WTC11 (cell line): ENCODE results near the gene TTC17. TPM values are rescaled to one million over a fixed set of nuclear protein-coding genes. Genes with fewer than 3 reads are reported as not detected.

Source experiments
- ATAC-seq: fragments of 200-7000 bp; cut with Tn5 transposase; 2 replicates; pipeline ENCODE4 v1.10.0; 2021; ENCODE audit warnings: mild to moderate bottlenecking, moderate library complexity
- CTCF ChIA-PET: fragments of 300-600 bp; sonication (Branson Sonifier 250); formaldehyde crosslinking; loops from one replicate; lab custom pipeline; 2021; ENCODE audit warnings: antibody characterized with exemption; lab: Charles Lee
- POLR2A ChIA-PET: fragments of 350-600 bp; sonication (Branson Sonifier 250); formaldehyde crosslinking; loops from one replicate; lab custom pipeline; 2021; ENCODE audit warnings: antibody characterized with exemption; lab: Charles Lee
- DNase-seq: peaks from one replicate; pipeline ENCODE4 v3.0.0; 2021; ENCODE audit warnings: low spot score
- H3K27ac Mint-ChIP-seq: 2 replicates; pipeline ENCODE4 v1.8.0; 2021; ENCODE audit warnings: mixed read lengths
- H3K27me3 Mint-ChIP-seq: 2 replicates; pipeline ENCODE4 v1.8.0; 2021; ENCODE audit warnings: low read depth, mild to moderate bottlenecking, moderate library complexity, mixed read lengths
- H3K36me3 Mint-ChIP-seq: 2 replicates; pipeline ENCODE4 v1.8.0; 2021; ENCODE audit warnings: mixed read lengths
- H3K4me1 Mint-ChIP-seq: 2 replicates; pipeline ENCODE4 v1.8.0; 2022; ENCODE audit warnings: mixed read lengths
- H3K4me3 Mint-ChIP-seq: 2 replicates; pipeline ENCODE4 v1.8.0; 2021; ENCODE audit warnings: mild to moderate bottlenecking, moderate library complexity, mixed read lengths
- H3K9me3 Mint-ChIP-seq: 2 replicates; pipeline ENCODE4 v1.8.0; 2021; ENCODE audit warnings: mixed read lengths
- ATF1 ChIP-seq: sonication (generic); formaldehyde crosslinking; IDR thresholded peaks from 2 replicates; pipeline ENCODE4 v1.8.1; 2023; ENCODE audit warnings: mild to moderate bottlenecking, moderate library complexity, missing genetic modification reagents
- CREB1 ChIP-seq: sonication (generic); formaldehyde crosslinking; IDR thresholded peaks from 2 replicates; pipeline ENCODE4 v1.8.0; 2023; ENCODE audit warnings: mild to moderate bottlenecking, missing genetic modification reagents
- CREM ChIP-seq: sonication (generic); formaldehyde crosslinking; IDR thresholded peaks from 2 replicates; pipeline ENCODE4 v1.8.1; 2022; ENCODE audit warnings: mild to moderate bottlenecking, missing genetic modification reagents, moderate library complexity
- FOXK1 ChIP-seq: sonication (generic); formaldehyde crosslinking; IDR thresholded peaks from 2 replicates; pipeline ENCODE4 v1.8.0; 2022; ENCODE audit warnings: mild to moderate bottlenecking, moderate library complexity, missing genetic modification reagents
- IRF2 ChIP-seq: sonication (generic); formaldehyde crosslinking; IDR thresholded peaks from 2 replicates; pipeline ENCODE4 v1.8.0; 2022; ENCODE audit warnings: low read depth, missing genetic modification reagents, borderline replicate concordance
- MAX ChIP-seq: sonication (generic); formaldehyde crosslinking; IDR thresholded peaks from 2 replicates; pipeline ENCODE4 v1.8.0; 2022; ENCODE audit warnings: mild to moderate bottlenecking, missing genetic modification reagents
- MLX ChIP-seq: sonication (generic); formaldehyde crosslinking; IDR thresholded peaks from 2 replicates; pipeline ENCODE4 v1.8.1; 2023; ENCODE audit warnings: mild to moderate bottlenecking, missing genetic modification reagents, moderate library complexity
- MYBL2 ChIP-seq: sonication (generic); formaldehyde crosslinking; IDR thresholded peaks from 2 replicates; pipeline ENCODE4 v1.8.1; 2023; ENCODE audit warnings: mild to moderate bottlenecking, moderate library complexity, missing genetic modification reagents
- NFATC4 ChIP-seq: fragments of 250-450 bp; sonication (Bioruptor Pico); IDR thresholded peaks from 2 replicates; pipeline ENCODE4 v1.9.0; 2021; ENCODE audit warnings: mild to moderate bottlenecking
- NFYB ChIP-seq: sonication (generic); formaldehyde crosslinking; conservative IDR thresholded peaks from 2 replicates; pipeline ENCODE4 v1.8.0; 2022; ENCODE audit warnings: low read depth, missing genetic modification reagents
- NR1H2 ChIP-seq: sonication (generic); formaldehyde crosslinking; IDR thresholded peaks from 2 replicates; pipeline ENCODE4 v1.9.0; 2021; ENCODE audit warnings: mild to moderate bottlenecking, moderate library complexity, missing genetic modification reagents
- OVOL2 ChIP-seq: fragments of 250-450 bp; sonication (Bioruptor Pico); IDR thresholded peaks from 2 replicates; pipeline ENCODE4 v1.9.0; 2021; ENCODE audit warnings: mild to moderate bottlenecking, borderline replicate concordance
- PREB ChIP-seq: sonication (generic); formaldehyde crosslinking; IDR thresholded peaks from 2 replicates; pipeline ENCODE4 v1.8.1; 2022; ENCODE audit warnings: mild to moderate bottlenecking, missing genetic modification reagents, moderate library complexity, borderline replicate concordance
- TCF7 ChIP-seq: sonication (generic); formaldehyde crosslinking; IDR thresholded peaks from 2 replicates; pipeline ENCODE4 v1.8.0; 2022; ENCODE audit warnings: mild to moderate bottlenecking, low read depth, missing genetic modification reagents, moderate library complexity
- TEAD1 ChIP-seq: sonication (generic); formaldehyde crosslinking; IDR thresholded peaks from 2 replicates; pipeline ENCODE4 v1.8.0; 2022; ENCODE audit warnings: mild to moderate bottlenecking, missing genetic modification reagents
- TP53 ChIP-seq: sonication (generic); formaldehyde crosslinking; IDR thresholded peaks from 2 replicates; pipeline ENCODE4 v1.8.1; 2023; ENCODE audit warnings: mild to moderate bottlenecking, missing genetic modification reagents
- ZBTB21 ChIP-seq: sonication (generic); formaldehyde crosslinking; IDR thresholded peaks from 2 replicates; pipeline ENCODE4 v1.8.1; 2023; ENCODE audit warnings: mild to moderate bottlenecking, missing genetic modification reagents, borderline replicate concordance
- ZNF138 ChIP-seq: sonication (generic); formaldehyde crosslinking; conservative IDR thresholded peaks from 2 replicates; pipeline ENCODE4 v1.8.1; 2022; ENCODE audit warnings: mild to moderate bottlenecking, moderate library complexity, missing genetic modification reagents
- ZNF232 ChIP-seq: sonication (generic); formaldehyde crosslinking; IDR thresholded peaks from 2 replicates; pipeline ENCODE4 v1.8.0; 2022; ENCODE audit warnings: mild to moderate bottlenecking, missing genetic modification reagents
- ZNF317 ChIP-seq: sonication (generic); formaldehyde crosslinking; IDR thresholded peaks from 2 replicates; pipeline ENCODE4 v1.8.1; 2023; ENCODE audit warnings: low read depth, mild to moderate bottlenecking, moderate library complexity, missing genetic modification reagents, borderline replicate concordance
- ZNF416 ChIP-seq: fragments of 250-450 bp; sonication (Bioruptor Pico); IDR thresholded peaks from 2 replicates; pipeline ENCODE4 v1.9.0; 2021; ENCODE audit warnings: mild to moderate bottlenecking, inconsistent platforms
- ZNF512 ChIP-seq: sonication (generic); formaldehyde crosslinking; IDR thresholded peaks from 2 replicates; pipeline ENCODE4 v1.8.1; 2022; ENCODE audit warnings: missing genetic modification reagents, borderline replicate concordance
- total RNA-seq: library from RNA; stranded (reverse); gene quantifications from 3 replicates; pipeline ENCODE4 v1.2.3, GENCODE V29; 2021
- TF ChIP-seq, protein P1 (sequence below): sonication (generic); formaldehyde crosslinking; IDR thresholded peaks from 2 replicates; pipeline ENCODE4 v1.8.0; 2023; ENCODE audit warnings: missing genetic modification reagents, mild to moderate bottlenecking, borderline replicate concordance
- TF ChIP-seq, protein P2 (sequence below): sonication (generic); formaldehyde crosslinking; IDR thresholded peaks from 2 replicates; pipeline ENCODE4 v1.8.0; 2023; ENCODE audit warnings: missing genetic modification reagents

The TTC17 gene
- total RNA-seq, 1 experiment from 2014 or later: 69.0 TPM

DNA sequence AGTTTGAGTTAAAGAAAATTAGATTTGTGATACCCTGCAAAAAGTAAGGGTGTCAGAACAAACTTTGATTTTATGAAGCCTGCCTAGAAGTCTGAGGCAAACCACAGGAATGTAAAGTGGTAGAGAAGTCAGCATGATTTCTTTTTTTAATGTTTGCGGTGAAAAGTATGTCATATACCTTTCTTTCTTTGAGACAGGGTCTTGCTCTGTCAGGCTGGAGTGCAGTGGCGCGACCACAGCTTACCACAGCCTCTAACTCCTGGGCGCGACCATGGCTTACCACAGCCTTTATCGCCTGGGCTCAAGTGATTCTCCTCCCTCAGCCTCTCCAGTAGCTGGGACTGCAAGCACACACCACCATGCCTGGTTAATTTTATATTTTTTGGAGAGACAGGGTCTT is 42.3 kb upstream of the TTC17 start:
- DNase-seq (no peak), ATAC-seq (no peak)
- H3K27ac Mint-ChIP-seq: no peak overlapping the region
- H3K4me1 Mint-ChIP-seq: peaks cover 16% of the 10 kb centered on the region
- H3K4me3 Mint-ChIP-seq: no peak overlapping the region
- CTCF ChIA-PET: no interaction called here
- TF ChIP-seq NFYB (CRISPR knock-in tag): no peak
- no peak for TF ChIP-seq NR1H2
- TF ChIP-seq CREM (CRISPR knock-in tag): no peak
- TF ChIP-seq ZBTB21 (CRISPR knock-in tag): no peak
- no peak for TF ChIP-seq NFATC4 (CRISPR knock-in tag)
- no peak for TF ChIP-seq ZNF138 (CRISPR knock-in tag)
- no peak for TF ChIP-seq ATF1
- TF ChIP-seq TCF7 (CRISPR knock-in tag): no peak
- no peak for TF ChIP-seq MLX (CRISPR knock-in tag)
- TF ChIP-seq ZNF416 (CRISPR knock-in tag): no peak
- TF ChIP-seq MAX: no peak
- POLR2A ChIA-PET: no interaction called here
- no peaks in the 10 kb centered on the region for H3K27me3 Mint-ChIP-seq
- peaks cover 15% of the 10 kb centered on the region for H3K36me3 Mint-ChIP-seq
- H3K9me3 Mint-ChIP-seq: no peaks in the 10 kb centered on the region

DNA sequence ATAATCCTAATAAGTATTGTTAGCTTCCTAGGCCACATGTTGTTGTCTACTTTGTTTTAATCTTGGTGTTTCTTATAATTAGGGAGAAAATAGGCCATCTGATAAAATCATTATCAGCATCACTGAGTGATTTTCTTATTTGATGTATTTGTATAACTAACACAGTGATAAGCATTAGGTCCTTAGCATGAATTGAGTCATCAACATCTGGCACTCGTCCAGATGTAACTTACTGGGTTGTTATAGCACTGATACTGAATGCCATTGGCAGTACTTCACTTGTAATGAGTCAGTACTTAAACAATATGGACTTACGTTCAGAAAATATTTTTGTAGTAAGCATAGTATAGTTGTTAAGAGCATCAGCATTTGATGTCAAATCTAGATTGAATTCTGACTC is 30.7 kb upstream of the TTC17 start:
- Mint-ChIP-seq H3K9me3 (no peaks in the 10 kb centered on the region), H3K27ac (no peak overlapping the region), H3K36me3 (peaks cover 77% of the 10 kb centered on the region), H3K4me3 (no peak overlapping the region), H3K4me1 (no peaks in the 10 kb centered on the region), H3K27me3 (no peaks in the 10 kb centered on the region)
- CTCF ChIA-PET: no interaction called here
- no peak for TF ChIP-seq ZNF416 (CRISPR knock-in tag)
- no peak for TF ChIP-seq ZNF138 (CRISPR knock-in tag)
- TF ChIP-seq IRF2 (CRISPR knock-in tag): no peak
- no peak for TF ChIP-seq OVOL2 (CRISPR knock-in tag)
- no peak for TF ChIP-seq ZNF232 (CRISPR knock-in tag)
- no peak for TF ChIP-seq ZNF317 (CRISPR knock-in tag)
- TF ChIP-seq CREB1: no peak
- TF ChIP-seq ZNF512 (CRISPR knock-in tag): no peak
- TF ChIP-seq ATF1: no peak
- TF ChIP-seq FOXK1 (CRISPR knock-in tag): no peak
- no peak for TF ChIP-seq PREB
- TF ChIP-seq TP53 (CRISPR knock-in tag): no peak
- no peak for TF ChIP-seq ZBTB21 (CRISPR knock-in tag)
- ATAC-seq (no peak), DNase-seq (no peak)
- POLR2A ChIA-PET: no interaction called here

- no peak overlapping the region for H3K4me3 Mint-ChIP-seq
- H3K36me3 Mint-ChIP-seq: peaks cover 73% of the 10 kb centered on the region
- CTCF ChIA-PET: no interaction called here
- no peaks in the 10 kb centered on the region for H3K4me1 Mint-ChIP-seq
- no peak overlapping the region for H3K27ac Mint-ChIP-seq
- no peaks in the 10 kb centered on the region for H3K27me3 Mint-ChIP-seq
- no peaks in the 10 kb centered on the region for H3K9me3 Mint-ChIP-seq
- ATAC-seq (no peak), DNase-seq (no peak)
- POLR2A ChIA-PET: interaction anchor here (1.3 kb wide), 1 partner anchor 30 kb away, joined by 3 read pairs; the partner anchor contains the start of gene TTC17
- TF ChIP-seq, protein P1, sequence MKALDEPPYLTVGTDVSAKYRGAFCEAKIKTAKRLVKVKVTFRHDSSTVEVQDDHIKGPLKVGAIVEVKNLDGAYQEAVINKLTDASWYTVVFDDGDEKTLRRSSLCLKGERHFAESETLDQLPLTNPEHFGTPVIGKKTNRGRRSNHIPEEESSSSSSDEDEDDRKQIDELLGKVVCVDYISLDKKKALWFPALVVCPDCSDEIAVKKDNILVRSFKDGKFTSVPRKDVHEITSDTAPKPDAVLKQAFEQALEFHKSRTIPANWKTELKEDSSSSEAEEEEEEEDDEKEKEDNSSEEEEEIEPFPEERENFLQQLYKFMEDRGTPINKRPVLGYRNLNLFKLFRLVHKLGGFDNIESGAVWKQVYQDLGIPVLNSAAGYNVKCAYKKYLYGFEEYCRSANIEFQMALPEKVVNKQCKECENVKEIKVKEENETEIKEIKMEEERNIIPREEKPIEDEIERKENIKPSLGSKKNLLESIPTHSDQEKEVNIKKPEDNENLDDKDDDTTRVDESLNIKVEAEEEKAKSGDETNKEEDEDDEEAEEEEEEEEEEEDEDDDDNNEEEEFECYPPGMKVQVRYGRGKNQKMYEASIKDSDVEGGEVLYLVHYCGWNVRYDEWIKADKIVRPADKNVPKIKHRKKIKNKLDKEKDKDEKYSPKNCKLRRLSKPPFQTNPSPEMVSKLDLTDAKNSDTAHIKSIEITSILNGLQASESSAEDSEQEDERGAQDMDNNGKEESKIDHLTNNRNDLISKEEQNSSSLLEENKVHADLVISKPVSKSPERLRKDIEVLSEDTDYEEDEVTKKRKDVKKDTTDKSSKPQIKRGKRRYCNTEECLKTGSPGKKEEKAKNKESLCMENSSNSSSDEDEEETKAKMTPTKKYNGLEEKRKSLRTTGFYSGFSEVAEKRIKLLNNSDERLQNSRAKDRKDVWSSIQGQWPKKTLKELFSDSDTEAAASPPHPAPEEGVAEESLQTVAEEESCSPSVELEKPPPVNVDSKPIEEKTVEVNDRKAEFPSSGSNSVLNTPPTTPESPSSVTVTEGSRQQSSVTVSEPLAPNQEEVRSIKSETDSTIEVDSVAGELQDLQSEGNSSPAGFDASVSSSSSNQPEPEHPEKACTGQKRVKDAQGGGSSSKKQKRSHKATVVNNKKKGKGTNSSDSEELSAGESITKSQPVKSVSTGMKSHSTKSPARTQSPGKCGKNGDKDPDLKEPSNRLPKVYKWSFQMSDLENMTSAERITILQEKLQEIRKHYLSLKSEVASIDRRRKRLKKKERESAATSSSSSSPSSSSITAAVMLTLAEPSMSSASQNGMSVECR (CRISPR knock-in tag): no peak
- no peak for TF ChIP-seq CREB1
- TF ChIP-seq TEAD1 (CRISPR knock-in tag): no peak
- TF ChIP-seq, protein P2, sequence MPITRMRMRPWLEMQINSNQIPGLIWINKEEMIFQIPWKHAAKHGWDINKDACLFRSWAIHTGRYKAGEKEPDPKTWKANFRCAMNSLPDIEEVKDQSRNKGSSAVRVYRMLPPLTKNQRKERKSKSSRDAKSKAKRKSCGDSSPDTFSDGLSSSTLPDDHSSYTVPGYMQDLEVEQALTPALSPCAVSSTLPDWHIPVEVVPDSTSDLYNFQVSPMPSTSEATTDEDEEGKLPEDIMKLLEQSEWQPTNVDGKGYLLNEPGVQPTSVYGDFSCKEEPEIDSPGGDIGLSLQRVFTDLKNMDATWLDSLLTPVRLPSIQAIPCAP (CRISPR knock-in tag): no peak
- TF ChIP-seq MYBL2 (CRISPR knock-in tag): no peak
- TF ChIP-seq ZNF512 (CRISPR knock-in tag): no peak
These were observed 30.2 kb upstream of the TTC17 start for GRCh38 chr11:43328482-43328881.
